Spleen (tissue), 7 donors: Measurements from ENCODE around the gene THY1.

Experiments
- CTCF ChIP-seq, 11 experiments: fragments of 200-600 bp in 7 of 11; fragments of 450-650 bp in 4 of 11; sonication (generic) in 4 of 11; IDR thresholded peaks in 8 of 11; conservative IDR thresholded peaks in 3 of 11; 1 replicate in 7 of 11; 2 replicates in 4 of 11; pipeline versions ENCODE4 v1.4.0 to v1.8.0; 2016 to 2021; ENCODE audit warnings: antibody characterized with exemption in 11 of 11, inconsistent platforms in 4 of 11, mild to moderate bottlenecking in 1 of 11
- POLR2A ChIP-seq, 3 donors: fragments of 450-650 bp; IDR thresholded peaks; one replicate each; pipeline ENCODE4 v1.5.1; 2017; ENCODE audit warnings: antibody characterized with exemption in 3 of 3, mild to moderate bottlenecking in 1 of 3
- donor health status: DM: no; HTN: no; CAD: no; lungs with moderate emphysema.
- donor health status: DM: no; HTN: no; CAD: no.
- donor health status: DM: no; HTN: no; CAD: no.

GRCh38 chr11:119453881-119454280, 30.9 kb upstream of the THY1 start:
- TF ChIP-seq POLR2A (IDR thresholded peaks at IDR 0.05) (no peak), CTCF (IDR thresholded peaks at IDR 0.05 in 8 of 11, conservative IDR thresholded peaks at IDR 0.05 in 3 of 11) (no peak)
